AG10803 (cell line): ENCODE measurements around the gene RNF214.

Source experiments
- DNase-seq: peaks from one replicate; pipeline ENCODE4 v3.0.0; 2010; ENCODE audit warnings: low read depth
- H3K4me3 ChIP-seq: 2 replicates; pipeline ENCODE4 v1.5.1; 2011; ENCODE audit warnings: mild to moderate bottlenecking, low read length, control low read depth
- CTCF ChIP-seq: conservative IDR thresholded peaks from 2 replicates; pipeline ENCODE4 v1.5.1; 2011; ENCODE audit warnings: mild to moderate bottlenecking, low read length, control low read depth, inconsistent platforms

The RNF214 gene

GRCh38 chr11:117223741-117224689, 8.5 kb upstream of the RNF214 start:
- H3K4me3 ChIP-seq: no peak overlapping the region
- DNase-seq: no peak
- TF ChIP-seq CTCF: no peak

- TF ChIP-seq CTCF: no peak
- H3K4me3 ChIP-seq: no peak overlapping the region
- no peak for DNase-seq
Measured at GRCh38 chr11:117225553-117226170, 6.8 kb upstream of the RNF214 start.

GRCh38 chr11:117226388-117227385, 5.8 kb upstream of the RNF214 start:
- peak; percentile 78 for DNase-seq
- H3K4me3 ChIP-seq: no peak overlapping the region
- peak; percentile 87 for TF ChIP-seq CTCF

GRCh38 chr11:117228091-117228490, 4.4 kb upstream of the RNF214 start:
- no peak for TF ChIP-seq CTCF
- H3K4me3 ChIP-seq: no peak overlapping the region
- no peak for DNase-seq

GRCh38 chr11:117229411-117229810, 3.1 kb upstream of the RNF214 start:
- no peak for DNase-seq
- H3K4me3 ChIP-seq: no peak overlapping the region
- TF ChIP-seq CTCF: no peak

- no peak for TF ChIP-seq CTCF
- DNase-seq: no peak
- no peak overlapping the region for H3K4me3 ChIP-seq
Measured at GRCh38 chr11:117229931-117230285, 2.6 kb upstream of the RNF214 start.
